ENCODE measurements around the gene SDF4. TPM values are rescaled to one million over a fixed set of nuclear protein-coding genes. Genes with fewer than 3 reads are reported as not detected.

Gene SDF4
- total RNA-seq, 4 donors from 2014 or later, result 153 to 267 (median 226) TPM

DNA sequence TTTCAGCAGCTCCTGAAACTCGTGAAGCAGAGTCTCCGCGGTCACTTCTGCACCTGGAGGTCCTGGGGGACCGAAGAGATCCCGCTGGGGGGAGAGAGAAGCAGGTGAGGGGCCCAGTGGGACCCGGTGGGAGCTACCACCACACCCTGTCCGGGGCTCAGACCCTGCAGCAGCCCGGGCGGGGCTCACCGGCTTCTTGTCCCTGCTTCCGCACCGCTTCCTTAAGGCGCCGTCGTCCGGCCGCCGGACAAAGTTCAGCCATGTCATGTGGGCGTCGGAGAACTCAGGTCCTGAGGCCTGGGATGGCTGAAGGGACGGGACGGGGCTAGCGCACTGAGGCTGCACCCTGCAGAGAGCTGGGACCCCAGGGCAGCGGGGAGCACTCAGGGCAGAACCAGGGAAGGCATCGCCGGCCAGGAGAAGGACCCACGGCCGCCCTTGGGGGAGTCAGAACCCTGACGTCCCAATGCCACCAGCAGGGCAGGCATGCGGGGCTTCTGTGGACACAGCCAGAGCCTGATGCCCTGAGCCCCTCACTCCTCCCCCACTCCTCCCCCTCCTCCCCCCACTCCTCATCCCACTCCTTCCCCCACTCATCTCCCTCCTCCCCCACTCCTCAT, 12.5 kb upstream of the SDF4 start:
- peak overlapping the region in 2 of 4 donors; percentile 49 to 63 for H3K27ac ChIP-seq
- no peaks in the 10 kb centered on the region for H3K9me3 ChIP-seq
- 36% methylated on average over 28 of the region's 30 CpGs; no CpG with 5 or more reads in 1 of the 2 donors for WGBS, 2 donors (ENCODE audit: low coverage in 1 of 2)
- H3K27me3 ChIP-seq, result peaks cover 51% of the 10 kb centered on the region
- TF ChIP-seq POLR2AphosphoS5 (IDR thresholded peaks at IDR 0.05), result peak in 1 of 3 donors; percentile 51
- TF ChIP-seq, protein P1, sequence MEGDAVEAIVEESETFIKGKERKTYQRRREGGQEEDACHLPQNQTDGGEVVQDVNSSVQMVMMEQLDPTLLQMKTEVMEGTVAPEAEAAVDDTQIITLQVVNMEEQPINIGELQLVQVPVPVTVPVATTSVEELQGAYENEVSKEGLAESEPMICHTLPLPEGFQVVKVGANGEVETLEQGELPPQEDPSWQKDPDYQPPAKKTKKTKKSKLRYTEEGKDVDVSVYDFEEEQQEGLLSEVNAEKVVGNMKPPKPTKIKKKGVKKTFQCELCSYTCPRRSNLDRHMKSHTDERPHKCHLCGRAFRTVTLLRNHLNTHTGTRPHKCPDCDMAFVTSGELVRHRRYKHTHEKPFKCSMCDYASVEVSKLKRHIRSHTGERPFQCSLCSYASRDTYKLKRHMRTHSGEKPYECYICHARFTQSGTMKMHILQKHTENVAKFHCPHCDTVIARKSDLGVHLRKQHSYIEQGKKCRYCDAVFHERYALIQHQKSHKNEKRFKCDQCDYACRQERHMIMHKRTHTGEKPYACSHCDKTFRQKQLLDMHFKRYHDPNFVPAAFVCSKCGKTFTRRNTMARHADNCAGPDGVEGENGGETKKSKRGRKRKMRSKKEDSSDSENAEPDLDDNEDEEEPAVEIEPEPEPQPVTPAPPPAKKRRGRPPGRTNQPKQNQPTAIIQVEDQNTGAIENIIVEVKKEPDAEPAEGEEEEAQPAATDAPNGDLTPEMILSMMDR (IDR thresholded peaks at IDR 0.05), result peak in 1 of 5 experiments; percentile 31
- TF ChIP-seq EP300 (IDR thresholded peaks at IDR 0.05; ENCODE audit: low read depth), result no peak
- TF ChIP-seq POLR2A (IDR thresholded peaks at IDR 0.05), result peak; percentile 29
- H3K4me3 ChIP-seq, result peak overlapping the region in 3 of 4 donors; percentile 25 to 45 (median 40)
- intact Hi-C loops (cut with DNase I; ENCODE audit: low total_unique reads) (no loop called here), in situ Hi-C loops (cut with MboI; ENCODE audit: low pct_ligation_motif_present in 1 of 4, low pct_unique_long_range_greater_than_20kb in 1 of 4, low sequenced_read_pairs in 3 of 4) (no loop called here)
- peaks cover 6 to 19% (median 11%) of the 10 kb centered on the region in 4 donors for H3K4me1 ChIP-seq
- H3K36me3 ChIP-seq, result no peaks in the 10 kb centered on the region
- peak; percentile 75 for DNase-seq

DNA sequence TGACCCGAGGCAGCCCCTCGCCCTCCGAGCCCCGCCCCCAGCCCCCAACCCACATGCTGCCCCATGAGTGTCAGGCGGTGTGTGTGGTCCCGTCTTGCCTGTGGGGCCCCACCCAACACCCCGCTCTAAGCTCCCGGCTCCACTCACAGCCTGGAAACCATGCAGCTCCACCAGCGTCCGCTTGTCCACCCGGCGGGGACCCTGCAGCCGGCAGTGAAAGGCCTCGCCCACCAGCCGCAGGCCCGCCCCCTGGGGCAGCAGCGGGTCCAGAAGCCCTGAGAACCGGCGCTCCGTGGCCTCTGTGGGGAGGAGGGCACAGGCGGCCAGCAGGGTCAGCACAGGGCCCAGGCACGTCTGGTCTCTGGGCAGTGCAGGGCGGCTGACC, 12.0 kb upstream of the SDF4 start:
- Histone ChIP-seq H3K27ac (peak overlapping the region in 2 of 4 donors; percentile 49 to 63), H3K4me3 (peak overlapping the region in 3 of 4 donors; percentile 25 to 45 (median 40)), H3K9me3 (no peaks in the 10 kb centered on the region), H3K4me1 (peaks cover 6 to 19% (median 11%) of the 10 kb centered on the region in 4 donors), H3K27me3 (peaks cover 56% of the 10 kb centered on the region), H3K36me3 (no peaks in the 10 kb centered on the region)
- in situ Hi-C loops (cut with MboI; ENCODE audit: low pct_ligation_motif_present in 1 of 4, low pct_unique_long_range_greater_than_20kb in 1 of 4, low sequenced_read_pairs in 3 of 4), result no loop called here
- WGBS, 2 donors (ENCODE audit: low coverage in 1 of 2), result 54% methylated on average over 17 of the region's 23 CpGs; no CpG with 5 or more reads in 1 of the 2 donors
- no peak for DNase-seq
- TF ChIP-seq, protein P1 (IDR thresholded peaks at IDR 0.05), result no peak
- TF ChIP-seq POLR2AphosphoS5 (IDR thresholded peaks at IDR 0.05), result no peak
- intact Hi-C loops (cut with DNase I; ENCODE audit: low total_unique reads), result no loop called here

DNA sequence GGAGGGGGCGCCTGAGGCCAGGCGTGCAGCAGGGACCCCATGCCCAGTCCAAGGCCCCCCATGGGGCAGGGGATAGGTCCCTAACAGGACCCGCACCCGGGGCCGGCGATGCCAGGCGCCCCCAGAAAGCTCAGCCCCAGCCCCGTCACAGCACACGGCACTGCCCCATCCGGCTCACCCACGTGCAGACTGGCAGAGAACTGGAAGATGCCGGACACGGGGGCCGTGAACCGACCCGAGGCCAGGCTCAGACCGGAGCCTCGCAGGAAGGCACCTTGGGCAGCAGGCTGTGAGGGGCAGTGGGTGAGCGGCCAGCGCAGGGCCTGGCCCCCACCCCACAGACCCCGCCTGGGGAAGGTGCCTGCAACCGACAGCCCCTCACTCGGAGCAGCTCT, 11.5 kb upstream of the SDF4 start:
- intact Hi-C loops (cut with DNase I; ENCODE audit: low total_unique reads) (no loop called here), in situ Hi-C loops (cut with MboI; ENCODE audit: low pct_ligation_motif_present in 1 of 4, low pct_unique_long_range_greater_than_20kb in 1 of 4, low sequenced_read_pairs in 3 of 4) (no loop called here)
- no peak for DNase-seq
- no peaks in the 10 kb centered on the region for H3K9me3 ChIP-seq
- peaks cover 6 to 22% (median 14%) of the 10 kb centered on the region in 4 donors for H3K4me1 ChIP-seq
- peaks cover 62% of the 10 kb centered on the region for H3K27me3 ChIP-seq
- H3K36me3 ChIP-seq, result no peaks in the 10 kb centered on the region
- 60 to 82% methylated on average over 1 to 13 of the region's 23 CpGs for WGBS, 2 donors (ENCODE audit: low coverage in 1 of 2)
- H3K4me3 ChIP-seq, result peak overlapping the region in 2 of 4 donors; percentile 40 to 45
- TF ChIP-seq EP300 (IDR thresholded peaks at IDR 0.05; ENCODE audit: low read depth) (no peak), POLR2AphosphoS5 (IDR thresholded peaks at IDR 0.05) (no peak)
- TF ChIP-seq, protein P1 (IDR thresholded peaks at IDR 0.05), result no peak
- H3K27ac ChIP-seq, result no peak overlapping the region

DNA sequence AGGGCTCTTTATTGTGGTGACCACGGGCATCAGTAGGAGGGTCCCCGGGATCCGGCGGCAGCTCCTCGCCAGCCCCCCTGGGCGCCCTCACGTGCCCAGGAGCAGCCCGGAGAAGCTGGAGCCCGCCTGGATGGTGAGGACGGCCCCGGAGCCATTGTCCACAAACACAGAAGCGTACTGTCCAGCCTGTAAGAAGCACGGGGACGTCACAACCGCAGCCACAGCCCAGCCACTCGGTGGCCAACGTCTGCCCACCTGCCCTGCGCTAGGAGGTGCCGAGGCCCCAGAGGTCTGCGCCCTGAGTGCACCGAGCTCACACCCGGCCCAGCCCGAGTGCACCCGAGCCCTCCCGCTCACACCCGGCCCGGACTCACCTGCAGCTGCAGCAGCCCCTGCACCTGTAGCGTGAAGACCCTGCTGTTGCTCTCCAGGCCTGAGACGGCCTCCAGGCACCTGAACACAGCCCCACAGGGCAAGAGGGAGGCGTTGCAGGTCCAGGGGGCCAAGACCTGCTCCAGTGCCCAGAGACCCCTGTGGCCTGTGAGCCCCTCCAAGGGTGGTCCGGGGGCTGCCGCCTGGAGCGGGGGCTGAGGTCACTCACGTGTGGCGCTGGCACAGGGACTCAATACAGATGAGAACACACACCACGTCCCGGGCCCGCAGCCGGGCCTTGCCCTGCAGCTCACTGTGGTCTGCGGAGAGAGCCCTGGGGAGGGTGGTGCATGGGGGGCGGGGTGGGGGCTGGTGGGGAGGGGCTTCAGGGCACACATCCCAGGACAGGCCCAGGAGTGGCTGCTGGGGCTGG, 10.9 kb upstream of the SDF4 start:
- in situ Hi-C loops (cut with MboI; ENCODE audit: low pct_ligation_motif_present in 1 of 4, low pct_unique_long_range_greater_than_20kb in 1 of 4, low sequenced_read_pairs in 3 of 4) (no loop called here), intact Hi-C loops (cut with DNase I; ENCODE audit: low total_unique reads) (no loop called here)
- no peak overlapping the region for H3K4me3 ChIP-seq
- H3K36me3 ChIP-seq, result no peaks in the 10 kb centered on the region
- H3K4me1 ChIP-seq, result peaks cover 10 to 28% (median 20%) of the 10 kb centered on the region in 4 donors
- H3K9me3 ChIP-seq, result no peaks in the 10 kb centered on the region
- 74% methylated on average over 36 of the region's 41 CpGs; no CpG with 5 or more reads in 1 of the 2 donors for WGBS, 2 donors (ENCODE audit: low coverage in 1 of 2)
- H3K27ac ChIP-seq, result no peak overlapping the region
- TF ChIP-seq EP300 (IDR thresholded peaks at IDR 0.05; ENCODE audit: low read depth) (no peak), POLR2AphosphoS5 (IDR thresholded peaks at IDR 0.05) (no peak), POLR2A (IDR thresholded peaks at IDR 0.05) (no peak)
- TF ChIP-seq, protein P1 (IDR thresholded peaks at IDR 0.05), result no peak
- DNase-seq, result no peak
- H3K27me3 ChIP-seq, result peaks cover 62% of the 10 kb centered on the region
